Thyroid gland (tissue), 4 donors: Measurements from ENCODE around the gene TRIM36. TPM values are rescaled to one million over a fixed set of nuclear protein-coding genes. Genes with fewer than 3 reads are reported as not detected.

ENCODE experiments used
- DNase-seq, 2 donors: peaks; one replicate each; pipeline ENCODE4 v3.0.0-alpha.2; 2019
- H3K27ac ChIP-seq, 3 donors: fragments of 200-600 bp; sonication (generic); 1 replicate in 2 of 3; 2 replicates in 1 of 3; pipeline ENCODE4 v1.5.1; 2016 to 2019; ENCODE audit warnings: mild to moderate bottlenecking in 1 of 3, moderate library complexity in 1 of 3
- H3K27me3 ChIP-seq: fragments of 200-600 bp; sonication (generic); one replicate; pipeline ENCODE4 v1.5.1; 2019
- H3K36me3 ChIP-seq, 2 donors: fragments of 200-600 bp; sonication (generic); one replicate each; pipeline ENCODE4 v1.5.1; 2016 to 2019
- H3K4me1 ChIP-seq, 2 donors: fragments of 200-600 bp; sonication (generic); one replicate each; pipeline ENCODE4 v1.5.1; 2017 to 2019
- H3K4me3 ChIP-seq, 3 donors: fragments of 200-600 bp; sonication (generic); replicated peaks in 1 of 3; 1 replicate in 2 of 3; 2 replicates in 1 of 3; pipeline ENCODE4 v1.5.1; 2016; ENCODE audit warnings: mild to moderate bottlenecking in 1 of 3
- H3K9me3 ChIP-seq: fragments of 200-600 bp; sonication (generic); one replicate; pipeline ENCODE4 v1.5.1; 2017
- CTCF ChIP-seq, 6 experiments: fragments of 200-600 bp in 3 of 6; fragments of 450-650 bp in 3 of 6; sonication (generic) in 3 of 6; IDR thresholded peaks; one replicate each; pipeline ENCODE4 v1.5.1; 2016 to 2019; ENCODE audit warnings: antibody characterized with exemption in 6 of 6, mild to moderate bottlenecking in 2 of 6, inconsistent platforms in 1 of 6, moderate library complexity in 1 of 6
- POLR2A ChIP-seq, 2 donors: fragments of 450-650 bp; IDR thresholded peaks; one replicate each; pipeline ENCODE4 v1.6.1; 2017; ENCODE audit warnings: antibody characterized with exemption in 2 of 2, mild to moderate bottlenecking in 2 of 2, moderate library complexity in 1 of 2
- WGBS, 2 donors: methylation state at CpG; one replicate each; pipeline ENCODE4 v1.1.5; 2017; 5-methylcytosine and 5-hydroxymethylcytosine counted together
- intact Hi-C: fragments of 100-400 bp; cut with DNase I; formaldehyde crosslinking; loops from one replicate; pipeline ENCODE4 v1.15.1; 2023
- total RNA-seq, 4 donors: library from RNA; depleted of rRNA; stranded (reverse); fragments of >200 nt; gene quantifications; one replicate each; pipeline ENCODE4 v1.2.3, GENCODE V29; 2016

Gene TRIM36
- total RNA-seq, 4 donors from 2014 or later, result 0.22 to 3.4 (median 2.1) TPM

- DNase-seq, result no peak
- Histone ChIP-seq H3K9me3 (no peaks in the 10 kb centered on the region), H3K27ac (no peak overlapping the region), H3K36me3 (no peaks in the 10 kb centered on the region), H3K4me1 (no peaks in the 10 kb centered on the region), H3K4me3 (no peak overlapping the region), H3K27me3 (no peaks in the 10 kb centered on the region)
- TF ChIP-seq POLR2A (IDR thresholded peaks at IDR 0.05), result no peak
- TF ChIP-seq CTCF (IDR thresholded peaks at IDR 0.05), result no peak
- 80 to 88% methylated on average over 4 of the region's 4 CpGs for WGBS, 2 donors
- intact Hi-C loops, result no loop called here
These were observed 20.7 kb upstream of the TRIM36 start for GRCh38 chr5:115190388-115190787.

GRCh38 chr5:115189866-115190265, 20.2 kb upstream of the TRIM36 start:
- WGBS, 2 donors, result 44 to 45% methylated on average over 2 of the region's 2 CpGs
- no peaks in the 10 kb centered on the region for H3K4me1 ChIP-seq
- H3K9me3 ChIP-seq, result no peaks in the 10 kb centered on the region
- intact Hi-C loops, result no loop called here
- no peaks in the 10 kb centered on the region for H3K27me3 ChIP-seq
- H3K27ac ChIP-seq, result no peak overlapping the region
- TF ChIP-seq CTCF (IDR thresholded peaks at IDR 0.05) (no peak), POLR2A (IDR thresholded peaks at IDR 0.05) (no peak)
- H3K4me3 ChIP-seq, result no peak overlapping the region
- H3K36me3 ChIP-seq, result no peaks in the 10 kb centered on the region
- no peak for DNase-seq

GRCh38 chr5:115186794-115187193, 17.1 kb upstream of the TRIM36 start:
- Histone ChIP-seq H3K27ac (no peak overlapping the region), H3K27me3 (peaks cover 10% of the 10 kb centered on the region), H3K4me3 (no peak overlapping the region), H3K4me1 (no peaks in the 10 kb centered on the region), H3K9me3 (no peaks in the 10 kb centered on the region), H3K36me3 (no peaks in the 10 kb centered on the region)
- intact Hi-C loops, result no loop called here
- TF ChIP-seq POLR2A (IDR thresholded peaks at IDR 0.05) (no peak), CTCF (IDR thresholded peaks at IDR 0.05) (no peak)
- no peak for DNase-seq

GRCh38 chr5:115184770-115185169, 15.1 kb upstream of the TRIM36 start:
- 79 to 86% methylated on average over 2 of the region's 2 CpGs for WGBS, 2 donors
- intact Hi-C loops, result no loop called here
- Histone ChIP-seq H3K4me3 (no peak overlapping the region), H3K4me1 (peaks cover 7 to 8% of the 10 kb centered on the region in 2 donors), H3K9me3 (no peaks in the 10 kb centered on the region), H3K27ac (no peak overlapping the region), H3K27me3 (peaks cover 21% of the 10 kb centered on the region), H3K36me3 (no peaks in the 10 kb centered on the region)
- DNase-seq, result no peak
- TF ChIP-seq CTCF (IDR thresholded peaks at IDR 0.05) (no peak), POLR2A (IDR thresholded peaks at IDR 0.05) (no peak)

- Histone ChIP-seq H3K36me3 (no peaks in the 10 kb centered on the region), H3K4me1 (peaks cover 16% of the 10 kb centered on the region in 2 donors), H3K27ac (no peak overlapping the region), H3K4me3 (no peak overlapping the region), H3K9me3 (no peaks in the 10 kb centered on the region), H3K27me3 (peaks cover 29% of the 10 kb centered on the region)
- no peak for DNase-seq
- intact Hi-C loops, result no loop called here
- TF ChIP-seq CTCF (IDR thresholded peaks at IDR 0.05) (no peak), POLR2A (IDR thresholded peaks at IDR 0.05) (no peak)
These were observed 12.0 kb upstream of the TRIM36 start for GRCh38 chr5:115181757-115182156.
